ENCODE measurements around the gene DGCR2.
"Not testable (repeated sequence)": the region's sequence is repeated elsewhere in the genome, so short reads cannot be mapped to it uniquely, and the experiment has no call there.

Gene DGCR2

DNA sequence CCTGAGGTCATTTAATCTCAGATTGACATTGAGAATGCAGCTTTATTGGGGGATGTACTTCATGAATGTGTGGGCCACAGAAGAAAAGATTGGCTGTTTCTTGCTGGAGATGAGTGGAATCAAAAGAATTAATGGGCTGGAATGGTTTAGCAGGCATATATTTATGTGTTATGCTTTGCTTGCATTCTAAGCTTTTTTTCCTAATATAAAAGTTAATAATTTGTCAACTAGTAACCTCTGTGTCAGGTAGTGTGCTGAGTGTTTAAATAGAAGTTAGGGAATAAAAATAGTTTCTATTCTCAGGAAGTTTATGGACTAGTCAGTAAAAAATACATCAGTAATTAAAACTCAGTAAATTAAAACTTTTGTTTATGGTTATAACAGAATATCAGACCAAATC lies 118.7 kb downstream of the DGCR2 start:
- no peak for DNase-seq

DNA sequence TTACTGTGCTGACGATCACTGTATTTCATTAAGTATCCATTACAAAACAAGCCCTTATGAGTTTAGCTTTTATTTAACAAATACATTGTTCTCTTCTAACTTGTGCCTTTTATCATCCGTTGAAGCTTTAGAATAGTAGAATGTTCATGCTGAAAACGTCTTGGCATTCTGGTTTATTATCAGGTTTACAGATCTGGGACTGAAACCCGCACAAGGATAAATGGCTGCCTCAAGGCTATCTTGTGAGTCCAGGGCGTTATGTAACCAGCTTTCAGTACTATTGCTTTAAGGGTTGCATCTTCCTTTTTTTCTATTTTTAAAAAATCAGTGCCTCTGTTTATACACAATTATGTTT lies 119.6 kb downstream of the DGCR2 start:
- no peak for DNase-seq

DNA sequence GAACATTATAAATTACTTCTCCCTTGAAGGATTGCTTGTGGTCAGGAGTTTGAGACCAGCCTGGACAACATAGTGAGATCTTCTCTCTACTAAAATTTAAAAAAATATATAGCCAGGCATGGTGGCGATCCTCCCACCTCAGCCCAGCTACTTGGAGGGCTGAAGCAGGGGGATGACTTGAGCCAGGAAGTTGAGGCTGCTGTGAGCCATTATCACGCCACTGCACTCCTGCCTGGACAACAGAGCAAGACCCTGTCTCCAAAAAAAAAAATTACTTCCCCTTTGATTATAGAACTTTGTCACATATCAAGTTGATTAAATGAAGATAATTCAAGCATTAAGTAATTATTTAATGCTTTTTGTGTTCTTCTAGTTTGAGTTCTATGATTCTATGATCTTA lies 121.0 kb downstream of the DGCR2 start:
- no peak for DNase-seq

DNA sequence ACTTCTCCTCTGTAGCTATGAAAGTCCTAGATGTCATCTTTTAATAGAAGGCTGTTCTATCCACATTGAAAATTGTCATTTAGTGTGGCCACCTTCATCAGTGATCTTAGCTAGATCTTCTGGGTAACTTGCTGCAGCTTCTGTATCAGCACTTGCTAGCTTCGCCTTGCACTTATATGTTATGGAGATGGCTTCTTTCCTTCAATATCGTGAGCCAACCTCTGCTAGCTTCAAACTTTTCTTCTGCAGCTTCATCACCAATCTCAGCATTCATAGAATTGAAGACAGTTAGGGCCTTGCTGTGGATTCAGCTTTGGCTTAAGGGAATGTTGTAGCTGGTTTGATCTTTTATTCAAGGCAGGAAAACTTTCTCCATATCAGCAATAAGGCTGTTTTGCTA lies 122.1 kb downstream of the DGCR2 start:
- not testable (repeated sequence) for DNase-seq

- DNase-seq: no peak
Measured at GRCh38 chr22:18999416-18999815, 122.8 kb downstream of the DGCR2 start.

DNA sequence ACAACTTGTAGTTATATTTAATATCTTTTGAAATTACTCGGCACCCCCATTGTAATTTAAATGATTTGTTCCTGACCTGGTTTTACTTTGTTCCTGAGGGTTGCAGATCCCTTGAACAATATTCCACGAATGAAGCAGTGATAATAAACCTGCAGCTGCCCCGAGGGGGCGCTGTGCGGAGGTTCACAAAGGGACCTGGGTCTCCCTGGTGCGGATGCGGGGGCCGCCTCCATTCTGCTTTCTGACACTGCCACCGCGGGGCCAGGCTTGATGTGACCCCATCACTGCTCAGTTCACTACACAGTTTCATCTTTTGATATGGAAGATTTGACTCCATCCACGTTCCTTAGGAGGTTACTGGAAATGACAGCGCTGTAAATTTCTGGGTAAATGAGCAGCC lies 123.2 kb downstream of the DGCR2 start:
- DNase-seq: no peak

DNA sequence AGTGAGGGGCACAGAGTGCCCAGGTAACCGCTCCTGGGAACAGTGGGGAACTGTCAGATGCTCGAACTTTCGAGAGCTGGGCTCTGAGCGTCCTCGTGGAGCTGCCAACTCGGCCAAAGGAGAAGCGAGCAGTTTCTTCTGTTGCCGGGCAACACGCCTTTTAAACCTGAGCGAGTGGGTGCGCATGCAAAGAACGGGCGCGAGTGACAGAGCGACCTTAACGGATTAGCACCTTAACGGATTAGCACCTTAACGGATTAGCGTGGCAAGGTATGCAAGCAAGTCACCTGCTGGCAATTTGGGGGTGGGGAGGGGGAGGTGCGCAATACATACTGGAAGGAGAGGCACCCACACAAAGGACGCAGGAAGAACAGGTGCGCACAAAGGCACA lies 124.3 kb downstream of the DGCR2 start:
- no peak for DNase-seq

DNA sequence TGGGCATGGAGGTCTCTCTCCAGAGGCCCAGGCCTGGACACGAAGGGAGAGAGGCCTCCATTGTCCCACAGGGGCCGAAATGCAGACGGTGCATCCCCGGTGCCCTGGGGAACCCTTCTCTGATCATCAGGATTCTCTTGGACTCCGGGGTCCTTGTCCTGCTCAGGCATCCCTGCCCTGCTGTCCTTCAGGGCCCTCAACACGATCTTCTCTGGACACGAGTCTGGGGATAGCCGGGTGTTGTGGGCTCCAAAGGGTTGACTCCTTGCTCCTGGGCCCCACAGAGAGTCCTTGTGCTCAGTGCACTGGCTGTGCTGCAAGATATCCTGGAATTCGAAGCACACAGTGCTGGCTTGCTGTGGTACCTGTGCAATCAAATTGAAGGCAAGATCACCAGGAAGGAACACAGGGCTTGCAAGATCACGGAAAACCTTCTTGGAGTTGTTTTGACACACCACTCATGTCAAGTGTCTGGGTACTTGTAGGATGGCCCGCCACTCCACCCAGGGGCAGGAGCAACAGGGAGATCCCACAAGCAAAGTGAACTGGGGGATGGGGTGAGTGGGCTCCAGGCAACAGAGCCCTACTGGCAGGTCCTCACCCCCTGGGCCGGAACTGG lies 124.8 kb downstream of the DGCR2 start:
- no peak for DNase-seq

GRCh38 chr22:18996376-18996900 lies 125.8 kb downstream of the DGCR2 start:
- DNase-seq: no peak

DNA sequence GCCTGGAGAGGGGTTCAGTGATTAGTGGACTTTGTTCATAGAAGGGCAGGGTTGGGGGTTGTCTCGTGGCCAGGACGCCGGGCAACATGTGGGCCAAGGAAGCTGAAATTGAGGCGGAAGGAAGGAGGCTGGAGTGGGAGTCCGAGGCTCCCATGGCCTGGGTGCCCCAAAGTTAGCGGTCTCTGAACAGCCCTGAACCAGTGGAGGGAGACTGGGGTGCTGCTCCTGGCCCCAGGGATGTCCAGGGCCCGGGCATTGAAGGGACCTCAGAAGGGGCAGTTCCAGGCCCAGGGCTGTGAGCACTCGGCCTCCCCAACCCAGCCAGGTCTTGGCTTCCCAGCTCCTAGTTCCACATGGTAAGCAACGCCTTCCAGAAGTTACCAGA lies 126.9 kb downstream of the DGCR2 start:
- DNase-seq: no peak

DNA sequence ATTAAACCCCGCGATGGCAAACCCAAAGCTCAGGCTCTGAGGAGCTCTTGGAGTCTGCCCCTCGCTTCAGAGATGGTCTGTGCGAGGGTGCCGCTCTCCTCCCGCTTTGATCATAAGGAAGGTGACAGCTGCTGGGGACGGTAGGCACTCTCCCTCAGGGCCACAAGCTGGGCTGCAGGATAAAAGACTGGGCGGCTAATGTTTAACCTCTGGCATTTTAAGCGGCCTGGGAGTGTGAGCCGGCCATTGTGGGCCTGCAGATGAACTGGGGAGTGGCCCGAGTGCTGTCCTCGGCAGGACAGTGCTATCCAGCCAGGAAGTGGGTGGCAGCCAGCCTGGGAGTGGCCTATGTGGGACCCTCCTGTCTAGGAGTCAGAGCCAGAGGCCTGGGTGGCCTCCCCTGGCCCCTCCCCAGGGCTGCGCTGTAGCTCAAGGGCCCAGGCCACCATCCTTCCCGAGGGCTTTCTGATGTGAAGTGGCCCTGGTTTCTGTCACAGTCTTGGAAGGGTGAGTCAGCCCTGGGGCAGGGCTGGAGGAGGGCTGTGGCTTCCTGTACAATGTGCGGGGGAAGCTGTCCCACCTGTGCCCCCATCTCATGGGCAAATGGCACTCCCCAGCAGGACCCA lies 127.4 kb downstream of the DGCR2 start:
- DNase-seq: peak; percentile 25

DNA sequence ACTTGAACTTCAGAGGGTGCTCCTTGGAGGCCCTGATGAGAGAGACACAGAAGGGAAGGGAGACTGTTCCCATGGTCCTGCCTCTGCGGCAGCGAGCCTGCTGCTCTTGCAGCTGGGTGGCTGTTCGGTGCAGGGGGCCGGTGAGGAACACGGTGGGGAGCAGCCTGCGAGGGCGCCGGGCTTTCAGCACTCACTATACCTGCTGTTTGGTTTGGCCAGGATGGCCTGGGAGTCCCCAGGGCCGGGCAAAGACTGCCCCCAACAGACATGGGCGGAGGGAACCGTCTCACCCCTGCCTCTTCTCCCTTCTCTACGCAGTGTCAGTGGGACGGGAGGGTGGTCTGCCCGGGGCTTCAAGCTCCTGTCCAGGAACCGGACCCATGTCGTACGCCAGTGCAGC lies 128.2 kb downstream of the DGCR2 start:
- DNase-seq: no peak

- DNase-seq: no peak
Measured at GRCh38 chr22:18992543-18993198, 129.5 kb downstream of the DGCR2 start.

- no peak for DNase-seq
Measured at GRCh38 chr22:18991821-18992442, 130.3 kb downstream of the DGCR2 start.

DNA sequence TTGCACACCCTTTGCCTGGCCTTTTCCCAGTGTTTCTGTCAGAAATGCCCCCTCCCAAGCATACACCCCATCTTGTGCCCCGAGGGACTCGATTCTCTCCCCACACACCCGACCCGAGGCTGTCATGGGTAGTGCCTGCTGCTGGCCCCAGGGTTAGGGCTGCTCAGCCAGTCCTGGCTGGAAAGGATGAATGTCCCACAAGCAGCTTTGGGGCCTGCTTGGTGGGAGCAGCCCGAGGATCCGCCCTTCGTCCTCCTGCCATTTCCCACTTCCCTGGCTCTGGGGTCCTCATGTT lies 131.1 kb downstream of the DGCR2 start:
- DNase-seq: no peak

GRCh38 chr22:18990355-18991137 lies 131.7 kb downstream of the DGCR2 start:
- no peak for DNase-seq

DNA sequence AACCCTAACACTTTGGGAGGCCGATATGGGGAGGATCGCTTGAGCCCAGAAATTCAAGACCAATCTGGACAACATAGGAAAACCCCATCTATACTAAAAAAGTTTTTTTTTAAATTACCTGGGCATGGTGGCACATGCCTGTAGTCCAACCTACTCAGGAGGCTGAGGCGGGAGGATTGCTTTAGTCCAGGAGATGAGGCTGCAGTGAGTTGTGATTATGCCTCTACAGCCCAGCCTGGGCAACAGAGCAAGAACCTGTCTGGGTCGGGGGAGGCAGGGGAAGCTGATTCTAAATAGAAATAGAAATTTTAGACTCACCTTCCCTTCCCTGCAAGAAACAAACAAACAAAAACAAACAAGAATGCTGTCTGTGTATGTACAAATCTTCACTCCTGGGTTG lies 133.3 kb downstream of the DGCR2 start:
- no peak for DNase-seq

- DNase-seq: no peak
Measured at GRCh38 chr22:18987765-18988164, 134.4 kb downstream of the DGCR2 start.

DNA sequence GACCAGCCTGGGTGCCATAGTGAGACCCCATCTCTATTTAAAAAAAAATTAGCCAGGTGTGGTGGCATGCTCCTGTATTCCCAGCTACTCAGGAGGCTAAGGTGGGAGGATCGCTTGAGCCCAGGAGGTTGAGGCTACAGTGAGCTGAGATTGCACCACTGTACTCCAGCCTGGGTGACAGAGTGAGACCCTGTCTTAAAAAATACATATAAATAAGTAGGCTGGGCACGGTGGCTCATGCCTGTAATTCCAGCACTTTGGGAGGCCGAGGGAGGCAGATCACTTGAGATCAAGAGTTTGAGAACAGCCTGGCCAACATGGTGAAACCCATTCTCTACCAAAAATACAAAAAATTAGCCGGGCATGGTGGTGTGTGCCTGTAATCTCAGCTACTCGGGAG lies 135.1 kb downstream of the DGCR2 start:
- DNase-seq: not testable (repeated sequence)
